MM.1S (cell line): ENCODE results near the gene KRT75.

ENCODE experiments used
- EZH2 ChIP-seq: fragments of 300-600 bp; sonication (generic); optimal IDR thresholded peaks from 2 replicates; pipeline ENCODE3; 2017; ENCODE audit warnings: low read depth, mild to moderate bottlenecking, antibody characterized with exemption, low read length, mixed read lengths
- EZH2phosphoT487 ChIP-seq: fragments of 300-600 bp; sonication (generic); IDR thresholded peaks from 2 replicates; pipeline ENCODE4 v1.6.1; 2018; ENCODE audit warnings: antibody characterized with exemption, low read length
- TF ChIP-seq, protein P1 (sequence below): fragments of 300-600 bp; sonication (generic); IDR thresholded peaks from 2 replicates; pipeline ENCODE4 v1.5.1; 2016; ENCODE audit warnings: antibody characterized with exemption, low read length, mixed read lengths

DNA sequence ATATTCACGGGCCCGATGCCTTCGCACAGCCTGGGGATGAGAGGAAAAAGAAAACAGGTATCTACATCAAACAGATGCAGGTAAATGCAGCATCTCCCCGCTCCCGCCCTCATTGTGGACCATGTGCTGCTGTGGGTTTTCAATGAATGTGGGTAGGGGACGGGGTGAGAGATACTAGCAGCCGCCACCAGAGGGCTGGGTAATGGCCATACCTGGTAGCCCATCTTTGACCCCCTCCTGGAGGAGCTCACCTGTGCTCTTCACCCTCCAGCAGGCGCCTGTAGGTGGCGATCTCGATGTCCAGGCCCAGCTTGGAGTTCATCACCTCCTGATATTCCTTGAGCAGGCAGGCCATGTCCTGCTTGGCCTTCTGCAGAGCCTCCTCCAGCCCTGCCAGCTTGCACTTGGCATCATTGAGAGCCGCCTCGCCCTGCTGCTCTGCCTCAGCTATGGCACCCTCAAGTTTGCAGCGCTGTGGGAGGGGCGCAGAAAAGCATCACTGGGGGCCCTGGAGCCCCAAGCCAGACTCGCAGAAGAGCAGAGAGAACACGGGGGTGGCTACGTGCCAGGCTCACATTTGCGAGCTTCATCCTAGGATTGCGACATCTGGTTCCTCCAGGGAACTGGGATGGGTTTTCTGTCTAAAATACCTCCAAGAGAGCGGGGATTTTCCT, 38.3 kb downstream of the KRT75 start:
- TF ChIP-seq, protein P1, sequence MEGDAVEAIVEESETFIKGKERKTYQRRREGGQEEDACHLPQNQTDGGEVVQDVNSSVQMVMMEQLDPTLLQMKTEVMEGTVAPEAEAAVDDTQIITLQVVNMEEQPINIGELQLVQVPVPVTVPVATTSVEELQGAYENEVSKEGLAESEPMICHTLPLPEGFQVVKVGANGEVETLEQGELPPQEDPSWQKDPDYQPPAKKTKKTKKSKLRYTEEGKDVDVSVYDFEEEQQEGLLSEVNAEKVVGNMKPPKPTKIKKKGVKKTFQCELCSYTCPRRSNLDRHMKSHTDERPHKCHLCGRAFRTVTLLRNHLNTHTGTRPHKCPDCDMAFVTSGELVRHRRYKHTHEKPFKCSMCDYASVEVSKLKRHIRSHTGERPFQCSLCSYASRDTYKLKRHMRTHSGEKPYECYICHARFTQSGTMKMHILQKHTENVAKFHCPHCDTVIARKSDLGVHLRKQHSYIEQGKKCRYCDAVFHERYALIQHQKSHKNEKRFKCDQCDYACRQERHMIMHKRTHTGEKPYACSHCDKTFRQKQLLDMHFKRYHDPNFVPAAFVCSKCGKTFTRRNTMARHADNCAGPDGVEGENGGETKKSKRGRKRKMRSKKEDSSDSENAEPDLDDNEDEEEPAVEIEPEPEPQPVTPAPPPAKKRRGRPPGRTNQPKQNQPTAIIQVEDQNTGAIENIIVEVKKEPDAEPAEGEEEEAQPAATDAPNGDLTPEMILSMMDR = peak; percentile 46
- TF ChIP-seq EZH2phosphoT487 = no peak
- no peak for TF ChIP-seq EZH2
